Hepatocyte (in vitro differentiated cells): Measurements from ENCODE around the gene HOXD4. TPM values are rescaled to one million over a fixed set of nuclear protein-coding genes. Genes with fewer than 3 reads are reported as not detected.

Experiments used
- DNase-seq: peaks from one replicate; pipeline ENCODE4 v3.0.0-alpha.2; 2016; ENCODE audit warnings: low spot score
- H2AFZ ChIP-seq: fragments of 200-600 bp; sonication (generic); 2 replicates; pipeline ENCODE4 v1.6.0; 2016; ENCODE audit warnings: antibody characterized with exemption, mild to moderate bottlenecking
- H3K27ac ChIP-seq: fragments of 200-600 bp; sonication (generic); 2 replicates; pipeline ENCODE4 v1.5.1; 2016; ENCODE audit warnings: mild to moderate bottlenecking
- H3K27me3 ChIP-seq: fragments of 200-600 bp; sonication (generic); 2 replicates; pipeline ENCODE4 v1.6.1; 2016
- H3K36me3 ChIP-seq: fragments of 200-600 bp; sonication (generic); replicated peaks from 2 replicates; pipeline ENCODE4 v1.5.1; 2016; ENCODE audit warnings: low read depth; ENCODE audit not compliant: insufficient read depth
- H3K4me1 ChIP-seq: fragments of 200-600 bp; sonication (generic); 2 replicates; pipeline ENCODE4 v1.5.1; 2016; ENCODE audit warnings: mild to moderate bottlenecking, moderate library complexity; ENCODE audit not compliant: insufficient read depth
- H3K4me2 ChIP-seq: fragments of 200-600 bp; sonication (generic); 2 replicates; pipeline ENCODE4 v1.6.0; 2016
- H3K4me3 ChIP-seq: fragments of 200-600 bp; sonication (generic); 2 replicates; pipeline ENCODE4 v1.5.1; 2016; ENCODE audit warnings: mild to moderate bottlenecking
- H3K79me2 ChIP-seq: fragments of 200-600 bp; sonication (generic); 2 replicates; pipeline ENCODE4 v1.6.0; 2017; ENCODE audit warnings: mild to moderate bottlenecking
- H3K9me2 ChIP-seq: fragments of 200-600 bp; sonication (generic); replicated peaks from 2 replicates; pipeline ENCODE4 v1.6.0; 2017; ENCODE audit warnings: mild to moderate bottlenecking; ENCODE audit not compliant: insufficient read depth
- H3K9me3 ChIP-seq: fragments of 200-600 bp; sonication (generic); 2 replicates; pipeline ENCODE4 v1.5.1; 2016; ENCODE audit warnings: low read depth, mild to moderate bottlenecking
- H4K20me1 ChIP-seq: fragments of 200-600 bp; sonication (generic); 2 replicates; pipeline ENCODE4 v1.6.0; 2016; ENCODE audit warnings: mild to moderate bottlenecking; ENCODE audit not compliant: insufficient read depth, poor library complexity, severe bottlenecking
- CTCF ChIP-seq: fragments of 200-600 bp; sonication (generic); IDR thresholded peaks from 2 replicates; pipeline ENCODE4 v1.5.1; 2016; ENCODE audit warnings: antibody characterized with exemption, mild to moderate bottlenecking; ENCODE audit not compliant: poor library complexity
- EZH2 ChIP-seq: fragments of 200-600 bp; sonication (generic); IDR thresholded peaks from 2 replicates; pipeline ENCODE4 v1.6.1; 2016; ENCODE audit warnings: antibody characterized with exemption, mild to moderate bottlenecking, borderline replicate concordance
- EZH2phosphoT487 ChIP-seq: fragments of 200-600 bp; sonication (generic); IDR thresholded peaks from one replicate; pipeline ENCODE4 v1.6.1; 2018; ENCODE audit warnings: antibody characterized with exemption, mild to moderate bottlenecking, low read depth, moderate library complexity; ENCODE audit not compliant: unreplicated experiment, severe bottlenecking
- WGBS: methylation state at CpG from one replicate; pipeline ENCODE4 v1.1.6; 2016; ENCODE audit warnings: low lambda C conversion rate; ENCODE audit errors: missing lambda C conversion rate; 5-methylcytosine and 5-hydroxymethylcytosine counted together
- polyA plus RNA-seq: library from polyadenylated mRNA; unstranded; fragments of >200 nt; fragmentation: Nextera tagmentation; extraction: Ambion mirVana; gene quantifications from 2 replicates; pipeline ENCODE4 v1.2.1, GENCODE V29; 2016
- total RNA-seq: library from RNA; depleted of rRNA; stranded (reverse); fragments of >200 nt; gene quantifications from 2 replicates; pipeline ENCODE4 v1.2.3, GENCODE V29; 2014

HOXD4 gene
- total and polyA plus RNA-seq, 2 experiments from 2014 or later: 0.70 TPM; not detected in 1

GRCh38 chr2:176103194-176103593 is 48.2 kb upstream of the HOXD4 start:
- no peak for DNase-seq
- TF ChIP-seq CTCF: no peak
- TF ChIP-seq EZH2phosphoT487: no peak
- no peak for TF ChIP-seq EZH2
- WGBS: 21% methylated on average over 7 of the region's 7 CpGs
- H3K4me3 ChIP-seq: peak overlapping the region; percentile 17
- H3K36me3 ChIP-seq: no peaks in the 10 kb centered on the region
- H4K20me1 ChIP-seq: no peaks in the 10 kb centered on the region
- no peak overlapping the region for H2AFZ ChIP-seq
- peaks cover 96% of the 10 kb centered on the region for H3K27me3 ChIP-seq
- H3K9me3 ChIP-seq: no peaks in the 10 kb centered on the region
- H3K27ac ChIP-seq: peak overlapping the region; percentile 93
- no peaks in the 10 kb centered on the region for H3K4me1 ChIP-seq
- peak overlapping the region; percentile 91 for H3K4me2 ChIP-seq
- peaks cover 59% of the 10 kb centered on the region for H3K79me2 ChIP-seq
- H3K9me2 ChIP-seq: no peaks in the 10 kb centered on the region

GRCh38 chr2:176103742-176104315 is 47.5 kb upstream of the HOXD4 start:
- no peaks in the 10 kb centered on the region for H3K4me1 ChIP-seq
- H3K27ac ChIP-seq: peak overlapping the region; percentile 93
- peaks cover under 1% of the 10 kb centered on the region for H4K20me1 ChIP-seq
- no peaks in the 10 kb centered on the region for H3K36me3 ChIP-seq
- no peaks in the 10 kb centered on the region for H3K9me3 ChIP-seq
- H3K4me2 ChIP-seq: peak overlapping the region; percentile 91
- WGBS: 3% methylated on average over 17 of the region's 17 CpGs
- H3K79me2 ChIP-seq: peaks cover 57% of the 10 kb centered on the region
- peak overlapping the region; percentile 26 for H3K4me3 ChIP-seq
- H3K27me3 ChIP-seq: peaks cover 94% of the 10 kb centered on the region
- H2AFZ ChIP-seq: no peak overlapping the region
- no peaks in the 10 kb centered on the region for H3K9me2 ChIP-seq
- TF ChIP-seq EZH2phosphoT487 (peak; percentile 28), CTCF (no peak)
- DNase-seq: no peak

- Histone ChIP-seq H3K36me3 (no peaks in the 10 kb centered on the region), H3K9me2 (no peaks in the 10 kb centered on the region), H3K79me2 (peaks cover 58% of the 10 kb centered on the region), H2AFZ (no peak overlapping the region), H3K27ac (peak overlapping the region; percentile 93), H3K4me1 (no peaks in the 10 kb centered on the region), H3K4me3 (peak overlapping the region; percentile 26), H3K9me3 (no peaks in the 10 kb centered on the region), H3K4me2 (peak overlapping the region; percentile 91), H4K20me1 (peaks cover 8% of the 10 kb centered on the region), H3K27me3 (peaks cover 94% of the 10 kb centered on the region)
- WGBS: 4% methylated on average over 53 of the region's 56 CpGs
- no peak for DNase-seq
- TF ChIP-seq EZH2phosphoT487 (peak; percentile 74), CTCF (no peak), EZH2 (peak; percentile 75)
Measured at GRCh38 chr2:176104316-176105077, 46.9 kb upstream of the HOXD4 start.
